SK-N-MC (cell line): ENCODE data around the gene EVI2B.

Experiments used
- EZH2 ChIP-seq: fragments of 200-600 bp; sonication (generic); IDR thresholded peaks from one replicate; pipeline ENCODE4 v1.6.1; 2017; ENCODE audit warnings: antibody characterized with exemption
- FOXP2 ChIP-seq: optimal IDR thresholded peaks from 2 replicates; pipeline ENCODE3; 2011; ENCODE audit warnings: mild to moderate bottlenecking, moderate library complexity; ENCODE audit not compliant: insufficient read depth; ENCODE audit errors: extremely low read length, control extremely low read depth
- POLR2AphosphoS5 ChIP-seq: IDR thresholded peaks from 2 replicates; pipeline ENCODE4 v1.6.1; 2012; ENCODE audit warnings: mild to moderate bottlenecking, low read depth, low read length, borderline replicate concordance

- no peak for TF ChIP-seq EZH2
- no peak for TF ChIP-seq FOXP2
- TF ChIP-seq POLR2AphosphoS5, result no peak
These were observed 43.2 kb upstream of the EVI2B start for GRCh38 chr17:31357091-31357490.
